Type B pancreatic cell (in vitro differentiated cells): ENCODE data around the gene RBM42. TPM values are rescaled to one million over a fixed set of nuclear protein-coding genes. Genes with fewer than 3 reads are reported as not detected.

Experiments used
- DNase-seq: peaks from one replicate; pipeline ENCODE4 v3.0.0; 2021; ENCODE audit warnings: mixed read lengths; ENCODE audit not compliant: unreplicated experiment; ENCODE audit errors: extremely low spot score
- H3K27ac Mint-ChIP-seq: 2 replicates; pipeline ENCODE4 v1.8.0; 2021; ENCODE audit warnings: mild to moderate bottlenecking, mixed read lengths
- H3K27me3 Mint-ChIP-seq: 2 replicates; pipeline ENCODE4 v1.8.0; 2021; ENCODE audit warnings: mixed read lengths
- H3K36me3 Mint-ChIP-seq: 2 replicates; pipeline ENCODE4 v1.8.0; 2021; ENCODE audit warnings: mixed read lengths
- H3K4me1 Mint-ChIP-seq: one replicate; pipeline ENCODE4 v1.8.0; 2021; ENCODE audit warnings: mixed read lengths; ENCODE audit not compliant: unreplicated experiment
- H3K4me3 Mint-ChIP-seq: 2 replicates; pipeline ENCODE4 v1.8.0; 2021; ENCODE audit warnings: mild to moderate bottlenecking, mixed read lengths
- H3K9me3 Mint-ChIP-seq: 2 replicates; pipeline ENCODE4 v1.8.0; 2021; ENCODE audit warnings: mixed read lengths
- CTCF ChIP-seq: fragments of 200-600 bp; sonication (generic); conservative IDR thresholded peaks from 2 replicates; pipeline ENCODE4 v1.5.0; 2021; ENCODE audit warnings: antibody characterized with exemption, mild to moderate bottlenecking
- total RNA-seq: library from RNA; stranded (reverse); gene quantifications from 2 replicates; pipeline ENCODE4 v1.2.1, GENCODE V29; 2021; ENCODE audit warnings: low replicate concordance

RBM42 gene
- total RNA-seq, 1 donor from 2014 or later: 84.9 TPM

- DNase-seq: no peak
- no peak overlapping the region for H3K27ac Mint-ChIP-seq
- peaks cover 25% of the 10 kb centered on the region for H3K36me3 Mint-ChIP-seq
- no peak overlapping the region for H3K4me3 Mint-ChIP-seq
- no peaks in the 10 kb centered on the region for H3K27me3 Mint-ChIP-seq
- no peak for TF ChIP-seq CTCF
- no peaks in the 10 kb centered on the region for H3K4me1 Mint-ChIP-seq
- no peaks in the 10 kb centered on the region for H3K9me3 Mint-ChIP-seq
Observed at GRCh38 chr19:35655600-35655999, 26.8 kb downstream of the RBM42 start.

- H3K4me1 Mint-ChIP-seq: no peaks in the 10 kb centered on the region
- no peaks in the 10 kb centered on the region for H3K9me3 Mint-ChIP-seq
- no peak overlapping the region for H3K27ac Mint-ChIP-seq
- DNase-seq: no peak
- no peaks in the 10 kb centered on the region for H3K27me3 Mint-ChIP-seq
- peaks cover 25% of the 10 kb centered on the region for H3K36me3 Mint-ChIP-seq
- TF ChIP-seq CTCF: no peak
- H3K4me3 Mint-ChIP-seq: no peak overlapping the region
Observed at GRCh38 chr19:35656700-35657099, 27.9 kb downstream of the RBM42 start.

GRCh38 chr19:35657904-35658700 is 29.3 kb downstream of the RBM42 start:
- Mint-ChIP-seq H3K27me3 (no peaks in the 10 kb centered on the region), H3K4me3 (no peak overlapping the region), H3K36me3 (peaks cover 29% of the 10 kb centered on the region), H3K4me1 (no peaks in the 10 kb centered on the region), H3K9me3 (no peaks in the 10 kb centered on the region), H3K27ac (no peak overlapping the region)
- DNase-seq: no peak
- TF ChIP-seq CTCF: peak; percentile 42

GRCh38 chr19:35661995-35662340 is 33.1 kb downstream of the RBM42 start:
- no peak for DNase-seq
- no peak overlapping the region for H3K27ac Mint-ChIP-seq
- H3K9me3 Mint-ChIP-seq: no peaks in the 10 kb centered on the region
- peaks cover 20% of the 10 kb centered on the region for H3K36me3 Mint-ChIP-seq
- no peaks in the 10 kb centered on the region for H3K4me1 Mint-ChIP-seq
- H3K4me3 Mint-ChIP-seq: no peak overlapping the region
- TF ChIP-seq CTCF: no peak
- no peaks in the 10 kb centered on the region for H3K27me3 Mint-ChIP-seq

GRCh38 chr19:35663981-35664380 is 35.1 kb downstream of the RBM42 start:
- Mint-ChIP-seq H3K9me3 (no peaks in the 10 kb centered on the region), H3K4me3 (no peak overlapping the region), H3K27me3 (peaks cover under 1% of the 10 kb centered on the region), H3K36me3 (peaks cover 13% of the 10 kb centered on the region), H3K4me1 (no peaks in the 10 kb centered on the region), H3K27ac (no peak overlapping the region)
- no peak for DNase-seq
- no peak for TF ChIP-seq CTCF

- H3K4me3 Mint-ChIP-seq: no peak overlapping the region
- peaks cover 9% of the 10 kb centered on the region for H3K36me3 Mint-ChIP-seq
Observed at GRCh38 chr19:35665157-35665556, 36.3 kb downstream of the RBM42 start.

More at GRCh38 chr19:35665157-35665556, 36.3 kb downstream of the RBM42 start:
- DNase-seq: no peak
- Mint-ChIP-seq H3K9me3 (no peaks in the 10 kb centered on the region), H3K27me3 (peaks cover 12% of the 10 kb centered on the region), H3K27ac (no peak overlapping the region), H3K4me1 (no peaks in the 10 kb centered on the region)
- TF ChIP-seq CTCF: no peak
